ENCODE data around the gene PFKFB3. TPM values are rescaled to one million over a fixed set of nuclear protein-coding genes. Genes with fewer than 3 reads are reported as not detected.
"Not testable (repeated sequence)": the region's sequence is repeated elsewhere in the genome, so short reads cannot be mapped to it uniquely, and the experiment has no call there.

Gene PFKFB3
- total RNA-seq, 1 donor from 2014 or later: 52.4 TPM

GRCh38 chr10:6185039-6185716, 17.6 kb upstream of the PFKFB3 start:
- no peak overlapping the region for H3K27ac Mint-ChIP-seq (ENCODE audit: unreplicated experiment)
- peaks cover 3% of the 10 kb centered on the region for H3K36me3 Mint-ChIP-seq (ENCODE audit: low read depth, unreplicated experiment)
- DNase-seq (ENCODE audit: low read depth) (no peak), FAIRE-seq (no peak)
- H3K36me3 ChIP-seq (ENCODE audit: insufficient read depth, low read length): no peaks in the 10 kb centered on the region
- H4K20me1 ChIP-seq (ENCODE audit: insufficient read depth, low read length): peaks cover 27% of the 10 kb centered on the region
- TF ChIP-seq, protein P1, sequence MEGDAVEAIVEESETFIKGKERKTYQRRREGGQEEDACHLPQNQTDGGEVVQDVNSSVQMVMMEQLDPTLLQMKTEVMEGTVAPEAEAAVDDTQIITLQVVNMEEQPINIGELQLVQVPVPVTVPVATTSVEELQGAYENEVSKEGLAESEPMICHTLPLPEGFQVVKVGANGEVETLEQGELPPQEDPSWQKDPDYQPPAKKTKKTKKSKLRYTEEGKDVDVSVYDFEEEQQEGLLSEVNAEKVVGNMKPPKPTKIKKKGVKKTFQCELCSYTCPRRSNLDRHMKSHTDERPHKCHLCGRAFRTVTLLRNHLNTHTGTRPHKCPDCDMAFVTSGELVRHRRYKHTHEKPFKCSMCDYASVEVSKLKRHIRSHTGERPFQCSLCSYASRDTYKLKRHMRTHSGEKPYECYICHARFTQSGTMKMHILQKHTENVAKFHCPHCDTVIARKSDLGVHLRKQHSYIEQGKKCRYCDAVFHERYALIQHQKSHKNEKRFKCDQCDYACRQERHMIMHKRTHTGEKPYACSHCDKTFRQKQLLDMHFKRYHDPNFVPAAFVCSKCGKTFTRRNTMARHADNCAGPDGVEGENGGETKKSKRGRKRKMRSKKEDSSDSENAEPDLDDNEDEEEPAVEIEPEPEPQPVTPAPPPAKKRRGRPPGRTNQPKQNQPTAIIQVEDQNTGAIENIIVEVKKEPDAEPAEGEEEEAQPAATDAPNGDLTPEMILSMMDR (IDR thresholded peaks at IDR 0.05; ENCODE audit: insufficient read depth, low read depth, low read length): no peak
- TF ChIP-seq EZH2 (IDR thresholded peaks at IDR 0.05; ENCODE audit: insufficient read depth, low read length): no peak
- H3K27me3 Mint-ChIP-seq (ENCODE audit: low read depth, unreplicated experiment): no peaks in the 10 kb centered on the region
- H3K4me3 Mint-ChIP-seq (ENCODE audit: unreplicated experiment): no peak overlapping the region
- H3K4me1 Mint-ChIP-seq (ENCODE audit: low read depth, unreplicated experiment): peaks cover 5% of the 10 kb centered on the region
- no peaks in the 10 kb centered on the region for H3K9me3 ChIP-seq (ENCODE audit: insufficient read depth, low read depth, low read length)
- no peak overlapping the region for H3K27ac ChIP-seq (ENCODE audit: low read depth, low read length)
- peaks cover 4% of the 10 kb centered on the region for H3K4me1 ChIP-seq (ENCODE audit: insufficient read depth, low read length)
- no peak overlapping the region for H3K4me3 ChIP-seq (ENCODE audit: insufficient read depth, low read depth, low read length)
- no peaks in the 10 kb centered on the region for H3K27me3 ChIP-seq (ENCODE audit: insufficient read depth, low read length)
- H3K79me2 ChIP-seq (ENCODE audit: insufficient read depth, low read length): peaks cover 10% of the 10 kb centered on the region
- no peak overlapping the region for H3K9ac ChIP-seq (ENCODE audit: low read length)
- H3K4me2 ChIP-seq (ENCODE audit: low read length): no peak overlapping the region
- no peak overlapping the region for H2AFZ ChIP-seq (ENCODE audit: low read depth, low read length)
- H3K9me3 Mint-ChIP-seq (ENCODE audit: unreplicated experiment): no peaks in the 10 kb centered on the region

DNA sequence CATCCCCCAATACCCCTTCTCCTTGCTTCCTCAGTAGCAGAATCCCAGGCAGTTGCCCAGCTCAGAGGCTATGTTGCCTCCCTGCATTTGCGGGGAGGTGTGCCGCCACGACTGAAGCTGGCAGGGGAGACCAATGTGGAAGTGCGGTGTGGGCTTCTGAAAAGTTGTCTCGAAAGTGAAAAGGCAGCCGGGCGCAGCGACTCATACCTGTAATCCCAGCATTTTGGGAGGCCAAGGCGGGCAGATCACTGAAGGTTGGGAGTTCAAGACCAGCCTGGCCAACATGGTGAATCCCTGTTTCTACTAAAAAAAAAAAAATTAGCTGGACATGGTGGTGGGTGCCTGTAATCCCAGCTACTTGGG, 15.9 kb upstream of the PFKFB3 start:
- Histone ChIP-seq H3K4me2 (ENCODE audit: low read length) (no peak overlapping the region), H3K27ac (ENCODE audit: low read depth, low read length) (no peak overlapping the region), H3K4me1 (ENCODE audit: insufficient read depth, low read length) (peaks cover 6% of the 10 kb centered on the region), H3K9ac (ENCODE audit: low read length) (no peak overlapping the region), H3K79me2 (ENCODE audit: insufficient read depth, low read length) (peaks cover 9% of the 10 kb centered on the region), H4K20me1 (ENCODE audit: insufficient read depth, low read length) (peaks cover 30% of the 10 kb centered on the region), H3K27me3 (ENCODE audit: insufficient read depth, low read length) (no peaks in the 10 kb centered on the region), H3K9me3 (ENCODE audit: insufficient read depth, low read depth, low read length) (no peaks in the 10 kb centered on the region), H2AFZ (ENCODE audit: low read depth, low read length) (no peak overlapping the region), H3K4me3 (ENCODE audit: insufficient read depth, low read depth, low read length) (no peak overlapping the region), H3K36me3 (ENCODE audit: insufficient read depth, low read length) (no peaks in the 10 kb centered on the region)
- Mint-ChIP-seq H3K27me3 (ENCODE audit: low read depth, unreplicated experiment) (no peaks in the 10 kb centered on the region), H3K4me1 (ENCODE audit: low read depth, unreplicated experiment) (peaks cover 5% of the 10 kb centered on the region), H3K36me3 (ENCODE audit: low read depth, unreplicated experiment) (peaks cover 3% of the 10 kb centered on the region), H3K27ac (ENCODE audit: unreplicated experiment) (no peak overlapping the region), H3K9me3 (ENCODE audit: unreplicated experiment) (no peaks in the 10 kb centered on the region), H3K4me3 (ENCODE audit: unreplicated experiment) (no peak overlapping the region)
- DNase-seq (ENCODE audit: low read depth) (no peak), FAIRE-seq (no peak)
- TF ChIP-seq, protein P1 (IDR thresholded peaks at IDR 0.05; ENCODE audit: insufficient read depth, low read depth, low read length): no peak
- TF ChIP-seq EZH2 (IDR thresholded peaks at IDR 0.05; ENCODE audit: insufficient read depth, low read length): no peak

GRCh38 chr10:6187278-6187677, 15.5 kb upstream of the PFKFB3 start:
- no peak overlapping the region for H3K4me3 ChIP-seq (ENCODE audit: insufficient read depth, low read depth, low read length)
- H3K4me1 ChIP-seq (ENCODE audit: insufficient read depth, low read length): peaks cover 10% of the 10 kb centered on the region
- DNase-seq (ENCODE audit: low read depth) (no peak), FAIRE-seq (no peak)
- H3K36me3 ChIP-seq (ENCODE audit: insufficient read depth, low read length): no peaks in the 10 kb centered on the region
- no peak overlapping the region for H3K27ac ChIP-seq (ENCODE audit: low read depth, low read length)
- H3K79me2 ChIP-seq (ENCODE audit: insufficient read depth, low read length): peaks cover 9% of the 10 kb centered on the region
- TF ChIP-seq, protein P1 (IDR thresholded peaks at IDR 0.05; ENCODE audit: insufficient read depth, low read depth, low read length): no peak
- TF ChIP-seq EZH2 (IDR thresholded peaks at IDR 0.05; ENCODE audit: insufficient read depth, low read length): no peak
- Mint-ChIP-seq H3K27me3 (ENCODE audit: low read depth, unreplicated experiment) (no peaks in the 10 kb centered on the region), H3K9me3 (ENCODE audit: unreplicated experiment) (no peaks in the 10 kb centered on the region), H3K4me1 (ENCODE audit: low read depth, unreplicated experiment) (peaks cover 5% of the 10 kb centered on the region), H3K36me3 (ENCODE audit: low read depth, unreplicated experiment) (peaks cover 3% of the 10 kb centered on the region), H3K4me3 (ENCODE audit: unreplicated experiment) (no peak overlapping the region), H3K27ac (ENCODE audit: unreplicated experiment) (no peak overlapping the region)
- no peak overlapping the region for H3K4me2 ChIP-seq (ENCODE audit: low read length)
- H4K20me1 ChIP-seq (ENCODE audit: insufficient read depth, low read length): peaks cover 29% of the 10 kb centered on the region
- no peaks in the 10 kb centered on the region for H3K9me3 ChIP-seq (ENCODE audit: insufficient read depth, low read depth, low read length)
- no peak overlapping the region for H2AFZ ChIP-seq (ENCODE audit: low read depth, low read length)
- no peaks in the 10 kb centered on the region for H3K27me3 ChIP-seq (ENCODE audit: insufficient read depth, low read length)
- no peak overlapping the region for H3K9ac ChIP-seq (ENCODE audit: low read length)

- not testable (repeated sequence) for H3K4me2 ChIP-seq (ENCODE audit: low read length); FAIRE-seq; H3K27ac Mint-ChIP-seq (ENCODE audit: unreplicated experiment); H3K4me3 Mint-ChIP-seq (ENCODE audit: unreplicated experiment); H3K9ac ChIP-seq (ENCODE audit: low read length); H3K9me3 ChIP-seq (ENCODE audit: insufficient read depth, low read depth, low read length); H3K36me3 ChIP-seq (ENCODE audit: insufficient read depth, low read length); H2AFZ ChIP-seq (ENCODE audit: low read depth, low read length); H3K27me3 Mint-ChIP-seq (ENCODE audit: low read depth, unreplicated experiment); H3K36me3 Mint-ChIP-seq (ENCODE audit: low read depth, unreplicated experiment); H3K4me1 Mint-ChIP-seq (ENCODE audit: low read depth, unreplicated experiment); H3K4me3 ChIP-seq (ENCODE audit: insufficient read depth, low read depth, low read length); H3K79me2 ChIP-seq (ENCODE audit: insufficient read depth, low read length); H3K27me3 ChIP-seq (ENCODE audit: insufficient read depth, low read length); DNase-seq (ENCODE audit: low read depth); H3K27ac ChIP-seq (ENCODE audit: low read depth, low read length); H3K9me3 Mint-ChIP-seq (ENCODE audit: unreplicated experiment)
- peaks cover 15% of the 10 kb centered on the region for H3K4me1 ChIP-seq (ENCODE audit: insufficient read depth, low read length)
- peaks cover 27% of the 10 kb centered on the region for H4K20me1 ChIP-seq (ENCODE audit: insufficient read depth, low read length)
Observed at GRCh38 chr10:6190033-6190432, 12.7 kb upstream of the PFKFB3 start.

Measured in astrocyte (in vitro differentiated cells and primary cell).